Measurements from ENCODE around the gene DENND1A.

The DENND1A gene

DNA sequence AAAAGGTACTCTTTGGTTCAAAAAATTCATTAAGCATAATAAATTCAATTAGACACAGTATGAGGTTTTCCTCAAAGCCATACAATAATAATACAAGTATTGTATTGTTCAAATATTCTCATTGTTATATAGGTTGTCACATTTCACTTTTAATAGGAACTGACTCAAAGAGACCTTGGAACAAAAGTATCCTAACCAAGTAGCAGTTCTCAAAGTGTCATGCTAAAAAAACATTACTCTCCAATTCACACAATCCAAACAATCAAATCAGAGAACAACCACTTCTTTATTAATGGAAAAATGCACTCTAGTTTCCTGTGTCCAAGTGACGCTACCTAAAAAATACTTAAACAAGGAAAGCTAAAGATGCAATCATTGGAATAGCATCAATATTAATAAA, 115.4 kb downstream of the DENND1A start:
- no peak overlapping the region for H3K4me3 ChIP-seq (ENCODE audit: low read depth, low read length)
- TF ChIP-seq, protein P1, sequence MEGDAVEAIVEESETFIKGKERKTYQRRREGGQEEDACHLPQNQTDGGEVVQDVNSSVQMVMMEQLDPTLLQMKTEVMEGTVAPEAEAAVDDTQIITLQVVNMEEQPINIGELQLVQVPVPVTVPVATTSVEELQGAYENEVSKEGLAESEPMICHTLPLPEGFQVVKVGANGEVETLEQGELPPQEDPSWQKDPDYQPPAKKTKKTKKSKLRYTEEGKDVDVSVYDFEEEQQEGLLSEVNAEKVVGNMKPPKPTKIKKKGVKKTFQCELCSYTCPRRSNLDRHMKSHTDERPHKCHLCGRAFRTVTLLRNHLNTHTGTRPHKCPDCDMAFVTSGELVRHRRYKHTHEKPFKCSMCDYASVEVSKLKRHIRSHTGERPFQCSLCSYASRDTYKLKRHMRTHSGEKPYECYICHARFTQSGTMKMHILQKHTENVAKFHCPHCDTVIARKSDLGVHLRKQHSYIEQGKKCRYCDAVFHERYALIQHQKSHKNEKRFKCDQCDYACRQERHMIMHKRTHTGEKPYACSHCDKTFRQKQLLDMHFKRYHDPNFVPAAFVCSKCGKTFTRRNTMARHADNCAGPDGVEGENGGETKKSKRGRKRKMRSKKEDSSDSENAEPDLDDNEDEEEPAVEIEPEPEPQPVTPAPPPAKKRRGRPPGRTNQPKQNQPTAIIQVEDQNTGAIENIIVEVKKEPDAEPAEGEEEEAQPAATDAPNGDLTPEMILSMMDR (IDR thresholded peaks at IDR 0.05; ENCODE audit: low read depth, low read length, missing control alignments), result no peak
- in situ Hi-C loops (cut with HindIII; ENCODE audit: low sequenced_read_pairs), result no loop called here
- no peak for DNase-seq (ENCODE audit: low read depth)

DNA sequence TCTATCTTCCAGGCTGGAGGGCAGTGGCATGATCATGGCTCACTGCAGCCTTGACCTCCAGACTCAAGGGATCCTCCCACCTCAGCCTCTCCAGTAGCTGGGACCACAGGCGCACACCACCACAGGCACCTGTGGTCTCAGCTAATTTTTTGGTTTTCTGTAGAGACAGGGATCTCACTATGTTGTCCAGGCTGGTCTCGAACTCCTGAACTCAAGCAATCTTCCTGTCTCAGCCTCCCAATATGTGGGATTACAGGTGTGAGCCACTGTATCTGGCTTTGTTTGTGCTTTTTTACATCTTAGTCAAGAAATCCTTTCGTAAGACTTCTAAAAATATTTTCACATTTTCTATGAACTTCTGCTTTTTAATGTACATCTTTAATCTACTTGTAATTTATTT, 116.9 kb downstream of the DENND1A start:
- TF ChIP-seq, protein P1 (IDR thresholded peaks at IDR 0.05; ENCODE audit: low read depth, low read length, missing control alignments), result no peak
- H3K4me3 ChIP-seq (ENCODE audit: low read depth, low read length), result no peak overlapping the region
- in situ Hi-C loops (cut with HindIII; ENCODE audit: low sequenced_read_pairs), result no loop called here
- DNase-seq (ENCODE audit: low read depth), result no peak

DNA sequence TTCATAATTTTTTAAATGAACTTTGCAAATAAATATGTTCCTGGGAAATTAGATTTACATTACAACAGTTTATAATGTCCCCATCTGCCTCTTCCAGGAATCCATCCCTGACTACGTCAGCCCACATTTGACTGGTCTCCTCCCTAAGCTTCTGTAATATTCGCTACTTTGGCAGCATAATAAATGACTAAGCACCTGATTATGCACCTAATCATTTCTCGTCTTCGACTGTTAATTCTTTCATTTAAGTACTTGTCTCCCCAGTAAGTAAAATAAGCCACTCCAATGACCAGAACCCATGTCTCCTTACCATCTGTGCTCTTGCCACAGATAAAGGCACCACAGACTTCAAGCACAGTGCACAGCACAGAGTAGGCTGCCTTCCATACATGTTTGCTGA, 122.7 kb downstream of the DENND1A start:
- TF ChIP-seq, protein P1 (IDR thresholded peaks at IDR 0.05; ENCODE audit: low read depth, low read length, missing control alignments), result no peak
- in situ Hi-C loops (cut with HindIII; ENCODE audit: low sequenced_read_pairs), result no loop called here
- no peak for DNase-seq (ENCODE audit: low read depth)
- H3K4me3 ChIP-seq (ENCODE audit: low read depth, low read length), result no peak overlapping the region

DNA sequence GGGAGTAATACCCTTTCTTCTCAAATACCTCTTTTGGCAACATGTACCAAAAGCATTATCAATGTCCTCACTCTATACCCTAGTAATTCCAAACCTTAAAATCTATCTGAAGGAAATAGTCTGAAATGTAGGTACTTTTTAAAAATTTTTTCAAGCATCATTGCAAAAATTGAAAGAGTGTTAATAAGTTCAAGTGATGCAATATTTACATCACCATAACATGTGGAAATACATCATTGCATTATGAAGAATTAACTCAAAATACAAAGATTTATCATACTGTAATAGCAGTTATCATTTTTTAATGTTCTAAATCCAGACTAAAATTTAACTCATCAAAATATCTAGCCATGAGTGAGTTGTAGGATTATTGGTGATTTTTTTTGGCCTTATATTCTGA, 123.1 kb downstream of the DENND1A start:
- TF ChIP-seq, protein P1 (IDR thresholded peaks at IDR 0.05; ENCODE audit: low read depth, low read length, missing control alignments), result no peak
- in situ Hi-C loops (cut with HindIII; ENCODE audit: low sequenced_read_pairs), result no loop called here
- no peak for DNase-seq (ENCODE audit: low read depth)
- H3K4me3 ChIP-seq (ENCODE audit: low read depth, low read length), result no peak overlapping the region

DNA sequence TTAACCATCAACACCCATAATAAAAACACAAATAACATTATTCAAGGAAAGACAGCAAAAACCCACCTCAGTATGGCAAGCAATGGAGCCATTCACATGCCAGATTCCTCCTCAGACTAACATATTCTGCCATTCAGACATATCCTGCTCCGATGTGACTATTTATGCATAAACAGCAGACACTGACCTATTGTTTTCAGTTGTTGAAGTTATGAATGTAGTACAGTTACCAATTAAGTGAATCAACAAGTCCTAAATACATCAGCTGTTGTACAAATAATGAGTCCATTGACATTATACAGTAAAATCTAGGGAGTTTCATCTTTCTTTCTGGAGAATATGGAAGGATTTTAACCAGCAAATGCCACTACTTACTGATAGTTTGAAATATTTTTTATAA, 131.7 kb downstream of the DENND1A start:
- in situ Hi-C loops (cut with HindIII; ENCODE audit: low sequenced_read_pairs), result no loop called here
- DNase-seq (ENCODE audit: low read depth), result no peak
- TF ChIP-seq, protein P1 (IDR thresholded peaks at IDR 0.05; ENCODE audit: low read depth, low read length, missing control alignments), result no peak
- H3K4me3 ChIP-seq (ENCODE audit: low read depth, low read length), result no peak overlapping the region

DNA sequence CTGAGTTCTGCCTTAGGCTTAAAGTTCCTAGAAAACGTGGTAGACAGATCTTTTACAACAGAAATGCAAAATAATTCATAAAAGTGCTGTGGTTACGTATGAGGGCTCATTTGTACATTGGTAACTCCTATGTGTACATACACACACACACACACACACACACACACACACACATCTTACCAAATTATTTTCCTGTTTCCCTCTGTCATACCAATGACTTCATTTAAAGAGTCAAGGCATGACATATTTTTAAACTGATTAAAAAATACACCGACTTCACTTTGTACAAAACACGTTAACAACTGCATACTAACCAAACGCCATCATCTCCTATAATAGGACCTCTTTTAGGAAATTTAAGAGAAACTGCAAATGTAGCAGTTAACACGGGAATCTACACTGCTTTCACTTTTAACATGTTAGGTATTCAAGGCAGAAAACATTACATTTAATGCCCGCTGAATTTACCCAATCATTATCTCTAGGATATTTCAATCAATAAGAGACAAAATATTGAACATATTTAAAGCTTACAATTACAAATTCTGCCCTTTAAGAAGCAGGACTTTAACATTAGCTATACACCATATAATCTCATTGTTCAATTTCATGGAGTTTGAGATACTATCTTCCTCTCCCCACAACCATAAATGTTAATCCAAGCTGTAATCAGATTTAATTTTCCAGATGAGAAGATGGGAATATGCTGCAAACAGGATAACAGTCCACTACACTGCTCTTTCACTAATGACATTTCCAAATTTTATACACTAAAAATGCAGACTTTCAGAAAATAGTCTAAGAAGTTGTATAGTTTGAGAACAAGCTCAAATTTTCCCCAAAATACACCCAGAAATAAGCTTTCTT, 133.1 kb downstream of the DENND1A start:
- no peak for DNase-seq (ENCODE audit: low read depth)
- in situ Hi-C loops (cut with HindIII; ENCODE audit: low sequenced_read_pairs), result no loop called here
- no peak overlapping the region for H3K4me3 ChIP-seq (ENCODE audit: low read depth, low read length)
- TF ChIP-seq, protein P1 (IDR thresholded peaks at IDR 0.05; ENCODE audit: low read depth, low read length, missing control alignments), result no peak
